ENCODE results near the gene HOXD10. TPM values are rescaled to one million over a fixed set of nuclear protein-coding genes. Genes with fewer than 3 reads are reported as not detected.

The HOXD10 gene
- total and polyA plus RNA-seq, 7 experiments from 2014 or later: not detected

GRCh38 chr2:176093145-176093897 is 23.3 kb upstream of the HOXD10 start:
- H3K4me1 ChIP-seq (ENCODE audit: control insufficient read depth in 2 of 2, insufficient read depth in 2 of 2, low read length in 2 of 2): peaks cover 14 to 18% of the 10 kb centered on the region in 2 donors
- intact Hi-C loops (cut with micrococcal nuclease): no loop called here

DNA sequence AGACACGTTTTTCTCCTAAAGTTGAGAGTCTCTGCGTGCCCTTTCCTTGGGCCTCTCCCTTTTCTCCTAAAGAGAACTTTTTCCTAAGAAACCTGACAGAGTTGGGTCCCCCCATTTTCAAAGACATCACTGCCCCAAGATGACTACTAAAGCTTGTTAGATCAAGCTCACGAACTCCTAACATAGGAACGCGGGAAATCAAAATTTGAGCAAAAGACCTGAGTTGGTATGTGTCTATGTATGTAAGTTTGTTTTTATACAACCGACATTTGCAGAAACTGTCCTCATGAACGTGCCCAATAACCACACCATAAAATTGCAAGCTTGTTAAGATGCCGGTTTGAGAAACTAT is 22.7 kb upstream of the HOXD10 start:
- POLR2A ChIA-PET: interaction anchor here (1.1 kb wide), 1 partner anchor 405 kb away, joined by 3 read pairs; no protein-coding TSS in a partner anchor

More at GRCh38 chr2:176093145-176093897, 23.3 kb upstream of the HOXD10 start:
- H3K36me3 Mint-ChIP-seq: peaks cover 0 to 13% (median 5%) of the 10 kb centered on the region in 5 donors
- peak overlapping the region; percentile 17 to 72 (median 36) for H3K4me3 Mint-ChIP-seq
- Histone ChIP-seq H3K9me3 (ENCODE audit: control insufficient read depth in 2 of 3, low read length in 3 of 3) (peaks cover 0 to 4% (median 0%) of the 10 kb centered on the region in 3 experiments), H3K4me3 (ENCODE audit: low read length) (no peak overlapping the region), H3K36me3 (ENCODE audit: control insufficient read depth in 2 of 3, insufficient read depth in 3 of 3, low read length in 3 of 3) (no peaks in the 10 kb centered on the region), H3K27ac (ENCODE audit: low read depth, low read length) (no peak overlapping the region), H3K27me3 (ENCODE audit: control insufficient read depth in 2 of 2, insufficient read depth in 2 of 2, low read length in 2 of 2) (peaks cover 52 to 80% of the 10 kb centered on the region in 2 donors)
- DNase-seq (no peak), ATAC-seq (no peak)
- ChIA-PET POLR2A (no interaction called here), CTCF (no interaction called here)
- H3K9me3 Mint-ChIP-seq: peaks cover 0 to 53% (median 23%) of the 10 kb centered on the region in 11 donors
- peaks cover 81 to 92% (median 88%) of the 10 kb centered on the region in 5 donors for H3K27me3 Mint-ChIP-seq
- peaks cover 23 to 51% (median 37%) of the 10 kb centered on the region in 7 donors for H3K4me1 Mint-ChIP-seq
- peak overlapping the region in 5 of 9 donors; percentile 15 to 69 (median 52) for H3K27ac Mint-ChIP-seq

GRCh38 chr2:176094349-176094748 is 22.2 kb upstream of the HOXD10 start:
- ATAC-seq: no peak
- ChIA-PET POLR2A (interaction anchor here (1.1 kb wide), 1 partner anchor 405 kb away, joined by 3 read pairs; no protein-coding TSS in a partner anchor), CTCF (no interaction called here)
- intact Hi-C loops (cut with micrococcal nuclease): no loop called here
- peaks cover 53 to 71% of the 10 kb centered on the region in 2 donors for H3K27me3 ChIP-seq (ENCODE audit: control insufficient read depth in 2 of 2, insufficient read depth in 2 of 2, low read length in 2 of 2)
- no peaks in the 10 kb centered on the region for H3K36me3 ChIP-seq (ENCODE audit: control insufficient read depth in 2 of 3, insufficient read depth in 3 of 3, low read length in 3 of 3)
- Mint-ChIP-seq H3K9me3 (peaks cover 0 to 49% (median 19%) of the 10 kb centered on the region in 11 donors), H3K27ac (peak overlapping the region in 2 of 9 donors; percentile 65 to 69), H3K27me3 (peaks cover 84 to 91% (median 89%) of the 10 kb centered on the region in 5 donors), H3K36me3 (peaks cover 0 to 12% (median 5%) of the 10 kb centered on the region in 5 donors), H3K4me3 (peak overlapping the region in 4 of 10 donors; percentile 20 to 60 (median 43)), H3K4me1 (peaks cover 23 to 48% (median 36%) of the 10 kb centered on the region in 7 donors)
- no peak overlapping the region for H3K4me3 ChIP-seq (ENCODE audit: low read length)
- no peak overlapping the region for H3K27ac ChIP-seq (ENCODE audit: low read depth, low read length)
- no peak for DNase-seq
- H3K4me1 ChIP-seq (ENCODE audit: control insufficient read depth in 2 of 2, insufficient read depth in 2 of 2, low read length in 2 of 2): peaks cover 14 to 18% of the 10 kb centered on the region in 2 donors
- peaks cover 0 to 4% (median 0%) of the 10 kb centered on the region in 3 experiments for H3K9me3 ChIP-seq (ENCODE audit: control insufficient read depth in 2 of 3, low read length in 3 of 3)

More for the DNA sequence above, 22.7 kb upstream of the HOXD10 start:
- peaks cover 0 to 4% (median 0%) of the 10 kb centered on the region in 3 experiments for H3K9me3 ChIP-seq (ENCODE audit: control insufficient read depth in 2 of 3, low read length in 3 of 3)
- H3K4me1 Mint-ChIP-seq: peaks cover 23 to 48% (median 36%) of the 10 kb centered on the region in 7 donors
- peaks cover 52 to 76% of the 10 kb centered on the region in 2 donors for H3K27me3 ChIP-seq (ENCODE audit: control insufficient read depth in 2 of 2, insufficient read depth in 2 of 2, low read length in 2 of 2)
- H3K36me3 Mint-ChIP-seq: peaks cover 0 to 13% (median 5%) of the 10 kb centered on the region in 5 donors
- peak overlapping the region; percentile 17 to 60 (median 32) for H3K4me3 Mint-ChIP-seq
- peaks cover 82 to 91% (median 88%) of the 10 kb centered on the region in 5 donors for H3K27me3 Mint-ChIP-seq
- peak overlapping the region in 6 of 9 donors; percentile 15 to 69 (median 52) for H3K27ac Mint-ChIP-seq
- H3K36me3 ChIP-seq (ENCODE audit: control insufficient read depth in 2 of 3, insufficient read depth in 3 of 3, low read length in 3 of 3): no peaks in the 10 kb centered on the region
- CTCF ChIA-PET: no interaction called here
- intact Hi-C loops (cut with micrococcal nuclease): no loop called here
- H3K4me3 ChIP-seq (ENCODE audit: low read length): no peak overlapping the region
- DNase-seq (no peak), ATAC-seq (no peak)
- peaks cover 0 to 49% (median 21%) of the 10 kb centered on the region in 11 donors for H3K9me3 Mint-ChIP-seq
- no peak overlapping the region for H3K27ac ChIP-seq (ENCODE audit: low read depth, low read length)
- H3K4me1 ChIP-seq (ENCODE audit: control insufficient read depth in 2 of 2, insufficient read depth in 2 of 2, low read length in 2 of 2): peaks cover 14 to 18% of the 10 kb centered on the region in 2 donors

GRCh38 chr2:176095421-176095820 is 21.2 kb upstream of the HOXD10 start:
- POLR2A ChIA-PET: interaction anchor here (0.8 to 0.9 kb wide), 3 partner anchors 10 to 414 kb away, joined by 3 read pairs; partner anchors contain the start of gene LNPK

DNA sequence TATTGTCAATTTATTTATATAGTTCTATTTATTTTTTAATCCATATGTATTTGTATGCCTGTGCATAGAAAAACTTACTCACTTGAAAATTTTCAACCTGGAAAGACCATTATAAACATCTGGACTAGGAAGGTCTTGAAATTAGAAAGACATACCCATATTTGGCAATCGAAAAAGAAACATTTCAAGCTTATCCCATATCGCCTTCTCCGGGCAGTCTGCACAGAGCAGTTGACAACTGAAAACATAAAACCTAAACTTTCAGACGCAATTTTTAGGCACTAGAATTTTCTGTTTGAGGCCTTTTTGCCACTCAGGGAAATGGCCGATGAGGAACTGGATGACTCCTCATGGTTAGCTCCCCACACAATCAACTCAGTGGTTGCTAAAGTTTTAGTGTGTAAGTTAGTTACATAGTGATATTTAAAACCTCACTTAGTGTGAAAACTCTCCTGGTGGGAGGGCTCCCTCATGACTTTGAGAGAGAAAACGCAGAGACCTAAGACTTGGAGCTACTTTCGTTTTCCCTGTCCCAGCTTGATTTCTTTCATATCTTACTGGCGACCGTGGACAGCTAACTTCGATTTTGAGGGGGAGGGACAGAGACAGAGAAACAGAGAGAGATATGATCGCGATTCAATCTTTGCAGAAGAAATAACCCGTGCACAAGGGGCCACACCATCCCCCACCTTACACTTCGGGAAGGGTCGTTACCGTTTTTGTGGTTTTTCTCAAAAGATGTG is 20.2 kb upstream of the HOXD10 start:
- peaks cover 24 to 43% (median 36%) of the 10 kb centered on the region in 7 donors for H3K4me1 Mint-ChIP-seq
- H3K27ac ChIP-seq (ENCODE audit: low read depth, low read length): no peak overlapping the region
- H3K9me3 ChIP-seq (ENCODE audit: control insufficient read depth in 2 of 3, low read length in 3 of 3): peaks cover 0 to 4% (median 0%) of the 10 kb centered on the region in 3 experiments
- H3K4me1 ChIP-seq (ENCODE audit: control insufficient read depth in 2 of 2, insufficient read depth in 2 of 2, low read length in 2 of 2): peaks cover 14 to 18% of the 10 kb centered on the region in 2 donors
- no peak for DNase-seq
- H3K4me3 ChIP-seq (ENCODE audit: low read length): peak overlapping the region; percentile 35
- no peak for ATAC-seq
- POLR2A ChIA-PET: interaction anchor here (0.6 to 0.9 kb wide), 3 partner anchors 24 to 415 kb away, joined by 3 read pairs; partner anchors contain the start of gene LNPK
- no peaks in the 10 kb centered on the region for H3K36me3 ChIP-seq (ENCODE audit: control insufficient read depth in 2 of 3, insufficient read depth in 3 of 3, low read length in 3 of 3)
- peaks cover 0 to 40% (median 10%) of the 10 kb centered on the region in 11 donors for H3K9me3 Mint-ChIP-seq
- H3K27ac Mint-ChIP-seq: peak overlapping the region in 1 of 9 donors; percentile 0
- peaks cover 0 to 6% (median 4%) of the 10 kb centered on the region in 5 donors for H3K36me3 Mint-ChIP-seq
- peak overlapping the region; percentile 72 to 86 (median 76) for H3K4me3 Mint-ChIP-seq
- H3K27me3 Mint-ChIP-seq: peaks cover 78 to 88% (median 81%) of the 10 kb centered on the region in 5 donors
- intact Hi-C loops (cut with micrococcal nuclease): loop anchor here (2.0 to 5.0 kb wide), 5 partner anchors 36 to 1394 kb away; no protein-coding TSS in a partner anchor
- H3K27me3 ChIP-seq (ENCODE audit: control insufficient read depth in 2 of 2, insufficient read depth in 2 of 2, low read length in 2 of 2): peaks cover 43 to 59% of the 10 kb centered on the region in 2 donors
- CTCF ChIA-PET: interaction anchor here (0.5 to 1.9 kb wide), 4 partner anchors 59 to 845 kb away, joined by 3 to 6 read pairs (median 4); no protein-coding TSS in a partner anchor

More at GRCh38 chr2:176095421-176095820, 21.2 kb upstream of the HOXD10 start:
- Mint-ChIP-seq H3K27ac (no peak overlapping the region), H3K36me3 (peaks cover 0 to 9% (median 5%) of the 10 kb centered on the region in 5 donors), H3K4me3 (peak overlapping the region in 2 of 10 donors; percentile 9 to 19), H3K9me3 (peaks cover 0 to 49% (median 14%) of the 10 kb centered on the region in 11 donors), H3K27me3 (peaks cover 79 to 88% (median 82%) of the 10 kb centered on the region in 5 donors), H3K4me1 (peaks cover 24 to 48% (median 36%) of the 10 kb centered on the region in 7 donors)
- H3K27ac ChIP-seq (ENCODE audit: low read depth, low read length): no peak overlapping the region
- CTCF ChIA-PET: interaction anchor here (1.9 kb wide), 1 partner anchor 405 kb away, joined by 6 read pairs; no protein-coding TSS in a partner anchor
- ATAC-seq (no peak), DNase-seq (no peak)
- peaks cover 43 to 62% of the 10 kb centered on the region in 2 donors for H3K27me3 ChIP-seq (ENCODE audit: control insufficient read depth in 2 of 2, insufficient read depth in 2 of 2, low read length in 2 of 2)
- intact Hi-C loops (cut with micrococcal nuclease): loop anchor here in 1 of 2 donors (5.0 kb wide), 2 partner anchors 37 to 1393 kb away; no protein-coding TSS in a partner anchor
- H3K4me1 ChIP-seq (ENCODE audit: control insufficient read depth in 2 of 2, insufficient read depth in 2 of 2, low read length in 2 of 2): peaks cover 14 to 18% of the 10 kb centered on the region in 2 donors
- no peak overlapping the region for H3K4me3 ChIP-seq (ENCODE audit: low read length)
- no peaks in the 10 kb centered on the region for H3K36me3 ChIP-seq (ENCODE audit: control insufficient read depth in 2 of 3, insufficient read depth in 3 of 3, low read length in 3 of 3)
- peaks cover 0 to 4% (median 0%) of the 10 kb centered on the region in 3 experiments for H3K9me3 ChIP-seq (ENCODE audit: control insufficient read depth in 2 of 3, low read length in 3 of 3)

Measured in naive thymus-derived CD4-positive, alpha-beta T cell (primary cell).